Nephron progenitor cell (in vitro differentiated cells): Measurements from ENCODE around the gene FAM184A.

Experiments
- DNase-seq: peaks from one replicate; pipeline ENCODE4 v3.0.0; 2021
- H3K27ac Mint-ChIP-seq: 2 replicates; pipeline ENCODE4 v1.8.0; 2021; ENCODE audit warnings: mild to moderate bottlenecking, moderate library complexity, mixed read lengths
- H3K27me3 Mint-ChIP-seq: 2 replicates; pipeline ENCODE4 v1.8.0; 2021; ENCODE audit warnings: mild to moderate bottlenecking, low read depth, mixed read lengths; ENCODE audit not compliant: poor library complexity
- H3K36me3 Mint-ChIP-seq: 2 replicates; pipeline ENCODE4 v1.8.0; 2021; ENCODE audit warnings: low read depth, mixed read lengths
- H3K4me1 Mint-ChIP-seq: 2 replicates; pipeline ENCODE4 v1.8.0; 2021; ENCODE audit warnings: mixed read lengths
- H3K4me3 Mint-ChIP-seq: 2 replicates; pipeline ENCODE4 v1.8.0; 2021; ENCODE audit warnings: mild to moderate bottlenecking, moderate library complexity, mixed read lengths
- H3K9me3 Mint-ChIP-seq: 2 replicates; pipeline ENCODE4 v1.8.0; 2021; ENCODE audit warnings: mild to moderate bottlenecking, moderate library complexity, mixed read lengths
- TF ChIP-seq, protein P1 (sequence below): fragments of 200-600 bp; sonication (generic); IDR thresholded peaks from 2 replicates; pipeline ENCODE4 v1.5.0; 2021; ENCODE audit warnings: antibody characterized with exemption

The FAM184A gene

GRCh38 chr6:118982575-118982911 is 95.9 kb downstream of the FAM184A start:
- H3K4me3 Mint-ChIP-seq: no peak overlapping the region
- no peak for DNase-seq
- H3K27me3 Mint-ChIP-seq: no peaks in the 10 kb centered on the region
- no peaks in the 10 kb centered on the region for H3K4me1 Mint-ChIP-seq
- no peaks in the 10 kb centered on the region for H3K9me3 Mint-ChIP-seq
- H3K36me3 Mint-ChIP-seq: no peaks in the 10 kb centered on the region
- H3K27ac Mint-ChIP-seq: no peak overlapping the region
- TF ChIP-seq, protein P1, sequence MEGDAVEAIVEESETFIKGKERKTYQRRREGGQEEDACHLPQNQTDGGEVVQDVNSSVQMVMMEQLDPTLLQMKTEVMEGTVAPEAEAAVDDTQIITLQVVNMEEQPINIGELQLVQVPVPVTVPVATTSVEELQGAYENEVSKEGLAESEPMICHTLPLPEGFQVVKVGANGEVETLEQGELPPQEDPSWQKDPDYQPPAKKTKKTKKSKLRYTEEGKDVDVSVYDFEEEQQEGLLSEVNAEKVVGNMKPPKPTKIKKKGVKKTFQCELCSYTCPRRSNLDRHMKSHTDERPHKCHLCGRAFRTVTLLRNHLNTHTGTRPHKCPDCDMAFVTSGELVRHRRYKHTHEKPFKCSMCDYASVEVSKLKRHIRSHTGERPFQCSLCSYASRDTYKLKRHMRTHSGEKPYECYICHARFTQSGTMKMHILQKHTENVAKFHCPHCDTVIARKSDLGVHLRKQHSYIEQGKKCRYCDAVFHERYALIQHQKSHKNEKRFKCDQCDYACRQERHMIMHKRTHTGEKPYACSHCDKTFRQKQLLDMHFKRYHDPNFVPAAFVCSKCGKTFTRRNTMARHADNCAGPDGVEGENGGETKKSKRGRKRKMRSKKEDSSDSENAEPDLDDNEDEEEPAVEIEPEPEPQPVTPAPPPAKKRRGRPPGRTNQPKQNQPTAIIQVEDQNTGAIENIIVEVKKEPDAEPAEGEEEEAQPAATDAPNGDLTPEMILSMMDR: no peak

- no peaks in the 10 kb centered on the region for H3K4me1 Mint-ChIP-seq
- no peaks in the 10 kb centered on the region for H3K9me3 Mint-ChIP-seq
- H3K4me3 Mint-ChIP-seq: no peak overlapping the region
- no peak overlapping the region for H3K27ac Mint-ChIP-seq
- H3K36me3 Mint-ChIP-seq: no peaks in the 10 kb centered on the region
- TF ChIP-seq, protein P1: no peak
- H3K27me3 Mint-ChIP-seq: no peaks in the 10 kb centered on the region
- no peak for DNase-seq
These were observed 96.4 kb downstream of the FAM184A start for GRCh38 chr6:118981884-118982574.

- peaks cover 5% of the 10 kb centered on the region for H3K36me3 Mint-ChIP-seq
- H3K9me3 Mint-ChIP-seq: no peaks in the 10 kb centered on the region
- no peaks in the 10 kb centered on the region for H3K4me1 Mint-ChIP-seq
- no peak for DNase-seq
- TF ChIP-seq, protein P1: no peak
- H3K27me3 Mint-ChIP-seq: no peaks in the 10 kb centered on the region
- H3K27ac Mint-ChIP-seq: no peak overlapping the region
- no peak overlapping the region for H3K4me3 Mint-ChIP-seq
These were observed 98.4 kb downstream of the FAM184A start for GRCh38 chr6:118980063-118980462.

GRCh38 chr6:118974790-118975189 is 103.7 kb downstream of the FAM184A start:
- H3K36me3 Mint-ChIP-seq: peaks cover 5% of the 10 kb centered on the region
- H3K4me3 Mint-ChIP-seq: no peak overlapping the region
- TF ChIP-seq, protein P1: no peak

GRCh38 chr6:118971682-118972081 is 106.8 kb downstream of the FAM184A start:
- no peaks in the 10 kb centered on the region for H3K4me1 Mint-ChIP-seq
- H3K9me3 Mint-ChIP-seq: no peaks in the 10 kb centered on the region
- H3K27ac Mint-ChIP-seq: no peak overlapping the region
- H3K36me3 Mint-ChIP-seq: peaks cover 1% of the 10 kb centered on the region
- no peaks in the 10 kb centered on the region for H3K27me3 Mint-ChIP-seq
- no peak overlapping the region for H3K4me3 Mint-ChIP-seq
- DNase-seq: no peak
- TF ChIP-seq, protein P1: no peak

More at GRCh38 chr6:118974790-118975189, 103.7 kb downstream of the FAM184A start:
- H3K27ac Mint-ChIP-seq: no peak overlapping the region
- no peaks in the 10 kb centered on the region for H3K27me3 Mint-ChIP-seq
- DNase-seq: no peak
- H3K9me3 Mint-ChIP-seq: no peaks in the 10 kb centered on the region
- H3K4me1 Mint-ChIP-seq: no peaks in the 10 kb centered on the region

GRCh38 chr6:118970866-118971265 is 107.6 kb downstream of the FAM184A start:
- DNase-seq: no peak
- Mint-ChIP-seq H3K4me3 (no peak overlapping the region), H3K9me3 (no peaks in the 10 kb centered on the region), H3K27me3 (no peaks in the 10 kb centered on the region), H3K4me1 (no peaks in the 10 kb centered on the region), H3K27ac (no peak overlapping the region), H3K36me3 (no peaks in the 10 kb centered on the region)
- TF ChIP-seq, protein P1: no peak
